Activated B cell treated with CpG ODN at 0.5 μM for 24 hours (primary cell): ENCODE data around the gene SPEM2. TPM values are rescaled to one million over a fixed set of nuclear protein-coding genes. Genes with fewer than 3 reads are reported as not detected.

Experiments
- ATAC-seq: fragments of 200-7000 bp; cut with Tn5 transposase; one replicate; pipeline ENCODE4 v1.10.0; 2021; ENCODE audit warnings: low read depth, mild to moderate bottlenecking, moderate library complexity
- CTCF ChIA-PET: fragments of 350-600 bp; sonication (Branson Sonifier 250); formaldehyde crosslinking; loops from one replicate; lab custom pipeline; 2021; ENCODE audit warnings: antibody characterized with exemption; lab: Charles Lee
- POLR2A ChIA-PET: fragments of 350-600 bp; sonication (Branson Sonifier 250); formaldehyde crosslinking; loops from one replicate; lab custom pipeline; 2021; ENCODE audit warnings: antibody characterized with exemption; lab: Charles Lee
- DNase-seq: peaks from one replicate; pipeline ENCODE4 v3.0.0; 2022
- H3K27ac Mint-ChIP-seq: one replicate; pipeline ENCODE4 v1.8.0; 2020; ENCODE audit warnings: mixed read lengths
- H3K27me3 Mint-ChIP-seq: one replicate; pipeline ENCODE4 v1.8.0; 2021; ENCODE audit warnings: mixed read lengths
- H3K36me3 Mint-ChIP-seq: one replicate; pipeline ENCODE4 v1.8.0; 2021; ENCODE audit warnings: low read depth, mixed read lengths
- H3K4me1 Mint-ChIP-seq: one replicate; pipeline ENCODE4 v1.8.0; 2021; ENCODE audit warnings: mixed read lengths
- H3K4me3 Mint-ChIP-seq: one replicate; pipeline ENCODE4 v1.8.0; 2020; ENCODE audit warnings: mild to moderate bottlenecking, mixed read lengths
- H3K9me3 Mint-ChIP-seq: one replicate; pipeline ENCODE4 v1.8.0; 2020; ENCODE audit warnings: mixed read lengths
- CTCF ChIP-seq: fragments of 200-600 bp; IDR thresholded peaks from one replicate; pipeline ENCODE4 v1.8.0; 2022; ENCODE audit warnings: antibody characterized with exemption, mild to moderate bottlenecking
- intact Hi-C: fragments of 100-400 bp; cut with micrococcal nuclease; formaldehyde crosslinking; loops from one replicate; pipeline ENCODE4 v1.15.1; 2024
- total RNA-seq: library from RNA; stranded (reverse); gene quantifications from 2 replicates; pipeline ENCODE4 v1.2.3, GENCODE V29; 2022

The SPEM2 gene
- total RNA-seq, 1 donor from 2014 or later, result not detected

GRCh38 chr17:7443499-7444485, 18.4 kb downstream of the SPEM2 start:
- no peaks in the 10 kb centered on the region for H3K36me3 Mint-ChIP-seq
- intact Hi-C loops, result no loop called here
- peaks cover 62% of the 10 kb centered on the region for H3K27me3 Mint-ChIP-seq
- ATAC-seq (no peak), DNase-seq (no peak)
- H3K9me3 Mint-ChIP-seq, result no peaks in the 10 kb centered on the region
- H3K27ac Mint-ChIP-seq, result no peak overlapping the region
- ChIA-PET POLR2A (interaction anchor here (0.6 to 2.6 kb wide), 9 partner anchors 8 to 413 kb away, joined by 3 to 18 read pairs (median 4); partner anchors contain the start of genes NAA38, POLR2A, TMEM102 and ZBTB4), CTCF (no interaction called here)
- no peak for TF ChIP-seq CTCF
- H3K4me1 Mint-ChIP-seq, result peaks cover 44% of the 10 kb centered on the region
- H3K4me3 Mint-ChIP-seq, result no peak overlapping the region

GRCh38 chr17:7444682-7445618, 19.5 kb downstream of the SPEM2 start, which contains the start of gene CHRNB1:
Gene CHRNB1 (plus strand): TSS chr17:7445061. CDS start chr17:7445128, 67 bp downstream.
- CTCF ChIA-PET, result interaction anchor here (0.6 to 1.5 kb wide), 2 partner anchors 8 to 40 kb away, joined by 3 to 7 read pairs; partner anchors contain the start of gene POLR2A
- Mint-ChIP-seq H3K4me3 (peak within 1 kb of the TSS; percentile 78), H3K36me3 (no peaks in the 10 kb centered on the region), H3K4me1 (peaks cover 35% of the 10 kb centered on the region), H3K27me3 (peaks cover 62% of the 10 kb centered on the region), H3K9me3 (no peaks in the 10 kb centered on the region), H3K27ac (no peak within 1 kb of the TSS)
- intact Hi-C loops, result loop anchor here (1.0 kb wide), 1 partner anchor 10 kb away; no protein-coding TSS in a partner anchor
- POLR2A ChIA-PET, result interaction anchor here (0.8 to 2.6 kb wide), 11 partner anchors 8 to 412 kb away, joined by 3 to 18 read pairs (median 3); partner anchors contain the start of genes ATP1B2, NAA38, POLR2A and TMEM102
- no peak for TF ChIP-seq CTCF
- ATAC-seq (peak; percentile 32), DNase-seq (peak; percentile 23)

GRCh38 chr17:7445619-7445968, 20.2 kb downstream of the SPEM2 start:
- DNase-seq (no peak), ATAC-seq (peak; percentile 73)
- Mint-ChIP-seq H3K9me3 (no peaks in the 10 kb centered on the region), H3K27ac (no peak overlapping the region), H3K27me3 (peaks cover 59% of the 10 kb centered on the region), H3K36me3 (no peaks in the 10 kb centered on the region), H3K4me3 (peak overlapping the region; percentile 78), H3K4me1 (peaks cover 29% of the 10 kb centered on the region)
- ChIA-PET CTCF (interaction anchor here (0.6 to 1.5 kb wide), 2 partner anchors 9 to 39 kb away, joined by 3 to 7 read pairs; partner anchors contain the start of gene POLR2A), POLR2A (interaction anchor here (0.8 to 2.6 kb wide), 7 partner anchors 9 to 205 kb away, joined by 3 to 18 read pairs (median 3); partner anchors contain the start of genes ATP1B2, POLR2A and TMEM102)
- TF ChIP-seq CTCF, result no peak
- intact Hi-C loops, result loop anchor here (1.0 kb wide), 1 partner anchor 10 kb away; no protein-coding TSS in a partner anchor

GRCh38 chr17:7448461-7448860, 23.0 kb downstream of the SPEM2 start:
- H3K27me3 Mint-ChIP-seq, result peaks cover 43% of the 10 kb centered on the region
- ATAC-seq (no peak), DNase-seq (no peak)
- no peak overlapping the region for H3K4me3 Mint-ChIP-seq
- no peaks in the 10 kb centered on the region for H3K36me3 Mint-ChIP-seq
- no peak for TF ChIP-seq CTCF
- H3K27ac Mint-ChIP-seq, result no peak overlapping the region
- CTCF ChIA-PET, result interaction anchor here (2.7 kb wide), 1 partner anchor 12 kb away, joined by 10 read pairs; no protein-coding TSS in a partner anchor
- H3K9me3 Mint-ChIP-seq, result no peaks in the 10 kb centered on the region
- H3K4me1 Mint-ChIP-seq, result peaks cover 25% of the 10 kb centered on the region
- POLR2A ChIA-PET, result interaction anchor here (0.7 kb wide), 1 partner anchor 15 kb away, joined by 5 read pairs; no protein-coding TSS in a partner anchor
- intact Hi-C loops, result no loop called here
